Lung (tissue), 12 donors: Measurements from ENCODE around the gene PLA2G4E. TPM values are rescaled to one million over a fixed set of nuclear protein-coding genes. Genes with fewer than 3 reads are reported as not detected.
A peak's percentile ranks its signal among the peaks of the same experiment; 100 is the strongest.

Source experiments
- ATAC-seq: fragments of 200-7000 bp; cut with Tn5 transposase; one replicate; pipeline ENCODE4 v1.9.1; 2020; ENCODE audit warnings: moderate number of reproducible peaks; ENCODE audit not compliant: insufficient read depth, low FRiP score
- DNase-seq, 3 donors: peaks; one replicate each; pipeline ENCODE4 v3.0.0-alpha.2; 2013 to 2017
- H3K27ac ChIP-seq, 2 donors: one replicate each; pipeline ENCODE4 v1.5.1; 2013; ENCODE audit warnings: mild to moderate bottlenecking in 2 of 2, moderate library complexity in 2 of 2, control low read depth in 1 of 2, inconsistent platforms in 1 of 2, low read depth in 1 of 2, low read length in 1 of 2
- H3K27me3 ChIP-seq, 3 donors: one replicate each; pipeline ENCODE4 v1.5.1; 2013; ENCODE audit warnings: low read length in 2 of 3; ENCODE audit not compliant: control insufficient read depth in 3 of 3, insufficient read depth in 3 of 3
- H3K36me3 ChIP-seq, 4 donors: one replicate each; pipeline ENCODE4 v1.5.1; 2013; ENCODE audit warnings: low read length in 4 of 4, mild to moderate bottlenecking in 1 of 4, moderate library complexity in 1 of 4; ENCODE audit not compliant: control insufficient read depth in 4 of 4, insufficient read depth in 4 of 4
- H3K4me1 ChIP-seq, 5 donors: one replicate each; pipeline ENCODE4 v1.5.1; 2013; ENCODE audit warnings: low read length in 5 of 5, mild to moderate bottlenecking in 2 of 5, moderate library complexity in 1 of 5; ENCODE audit not compliant: control insufficient read depth in 5 of 5, insufficient read depth in 5 of 5
- H3K4me3 ChIP-seq: one replicate; pipeline ENCODE4 v1.5.1; 2013; ENCODE audit warnings: mild to moderate bottlenecking, control low read depth, moderate library complexity
- H3K9ac ChIP-seq, 2 donors: one replicate each; pipeline ENCODE4 v1.5.1; 2013; ENCODE audit warnings: low read length in 2 of 2, control low read depth in 1 of 2; ENCODE audit not compliant: insufficient read depth in 1 of 2
- H3K9me3 ChIP-seq, 4 donors: one replicate each; pipeline ENCODE4 v1.5.1; 2013; ENCODE audit warnings: low read length in 3 of 4, mild to moderate bottlenecking in 1 of 4, moderate library complexity in 1 of 4; ENCODE audit not compliant: control insufficient read depth in 4 of 4, insufficient read depth in 3 of 4
- whole genome bisulfite sequencing, 2 donors: extraction: QIAGEN DNeasy Blood & Tissue Kit; methylation state at CpG; one replicate each; pipeline ENCODE4 v1.1.7; 2013; 5-methylcytosine and 5-hydroxymethylcytosine counted together
- polyA plus RNA-seq, 2 donors: library from polyadenylated mRNA; stranded (reverse); fragments of 200-250 nt; gene quantifications; one replicate each; pipeline ENCODE4 v1.2.1, GENCODE V29; 2013
- total RNA-seq, 2 donors: library from RNA; depleted of rRNA in 1 of 2; stranded (reverse); fragments of >200 nt in 1 of 2; gene quantifications; one replicate each; pipeline ENCODE4 v1.2.1, GENCODE V29; 2014 to 2021
- TF ChIP-seq, protein P1 (sequence below): IDR thresholded peaks from 2 replicates; pipeline ENCODE4 v1.5.1; 2012; ENCODE audit warnings: mild to moderate bottlenecking; ENCODE audit errors: control extremely low read depth, extremely low read depth
- donor health status: control.
- donor health status: control.
- donor health status: Bipolar disorder and iron deficiency.
- donor health status: healthy.
- donor health status: DM: yes; HTN: yes; CAD: no.

The PLA2G4E gene
- total and polyA plus RNA-seq, 4 donors, result 0.38 to 1.7 (median 1.7) TPM; not detected in 1

GRCh38 chr15:42050484-42051255 lies 29.8 kb upstream of the PLA2G4E start:
- no peak for DNase-seq
- Histone ChIP-seq H3K4me3 (no peak overlapping the region), H3K36me3 (no peaks in the 10 kb centered on the region), H3K4me1 (peaks cover 0 to 8% (median 6%) of the 10 kb centered on the region in 5 donors), H3K27ac (no peak overlapping the region), H3K27me3 (no peaks in the 10 kb centered on the region), H3K9ac (no peak overlapping the region), H3K9me3 (no peaks in the 10 kb centered on the region)
- TF ChIP-seq, protein P1, sequence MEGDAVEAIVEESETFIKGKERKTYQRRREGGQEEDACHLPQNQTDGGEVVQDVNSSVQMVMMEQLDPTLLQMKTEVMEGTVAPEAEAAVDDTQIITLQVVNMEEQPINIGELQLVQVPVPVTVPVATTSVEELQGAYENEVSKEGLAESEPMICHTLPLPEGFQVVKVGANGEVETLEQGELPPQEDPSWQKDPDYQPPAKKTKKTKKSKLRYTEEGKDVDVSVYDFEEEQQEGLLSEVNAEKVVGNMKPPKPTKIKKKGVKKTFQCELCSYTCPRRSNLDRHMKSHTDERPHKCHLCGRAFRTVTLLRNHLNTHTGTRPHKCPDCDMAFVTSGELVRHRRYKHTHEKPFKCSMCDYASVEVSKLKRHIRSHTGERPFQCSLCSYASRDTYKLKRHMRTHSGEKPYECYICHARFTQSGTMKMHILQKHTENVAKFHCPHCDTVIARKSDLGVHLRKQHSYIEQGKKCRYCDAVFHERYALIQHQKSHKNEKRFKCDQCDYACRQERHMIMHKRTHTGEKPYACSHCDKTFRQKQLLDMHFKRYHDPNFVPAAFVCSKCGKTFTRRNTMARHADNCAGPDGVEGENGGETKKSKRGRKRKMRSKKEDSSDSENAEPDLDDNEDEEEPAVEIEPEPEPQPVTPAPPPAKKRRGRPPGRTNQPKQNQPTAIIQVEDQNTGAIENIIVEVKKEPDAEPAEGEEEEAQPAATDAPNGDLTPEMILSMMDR, result no peak
- ATAC-seq, result no peak
- WGBS, 2 donors, result 87 to 93% methylated on average over 10 of the region's 10 CpGs

DNA sequence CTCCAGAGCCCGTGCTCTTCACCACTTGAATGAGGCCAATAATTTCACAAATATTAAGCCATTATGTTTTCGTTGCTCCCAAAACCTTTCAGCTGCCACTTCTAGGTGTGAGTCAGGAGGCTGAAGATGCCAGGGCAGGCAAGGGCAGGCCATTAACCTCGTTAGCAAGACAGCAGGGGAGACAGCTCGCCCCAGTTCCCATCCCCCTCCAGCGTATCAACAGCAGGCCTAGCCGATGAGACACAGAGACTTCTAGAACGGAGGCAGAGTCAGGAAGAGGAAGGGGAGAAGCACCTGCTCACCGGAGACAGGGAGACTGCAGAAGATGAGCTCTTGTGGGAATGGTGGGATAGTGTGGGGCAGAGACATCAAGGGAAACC lies 28.0 kb upstream of the PLA2G4E start:
- H3K27ac ChIP-seq, result peak overlapping the region in 1 of 2 donors; percentile 62
- WGBS, 2 donors, result 84 to 86% methylated on average over 8 of the region's 8 CpGs
- ATAC-seq, result no peak
- H3K4me3 ChIP-seq, result no peak overlapping the region
- H3K4me1 ChIP-seq, result peaks cover 0 to 15% (median 6%) of the 10 kb centered on the region in 5 donors
- H3K36me3 ChIP-seq, result no peaks in the 10 kb centered on the region
- H3K9me3 ChIP-seq, result no peaks in the 10 kb centered on the region
- TF ChIP-seq, protein P1, result no peak
- no peak overlapping the region for H3K9ac ChIP-seq
- no peaks in the 10 kb centered on the region for H3K27me3 ChIP-seq
- no peak for DNase-seq

- ATAC-seq (no peak), DNase-seq (no peak)
- Histone ChIP-seq H3K9ac (no peak overlapping the region), H3K9me3 (no peaks in the 10 kb centered on the region), H3K4me3 (no peak overlapping the region), H3K27ac (peak overlapping the region in 1 of 2 donors; percentile 74), H3K27me3 (no peaks in the 10 kb centered on the region), H3K4me1 (peaks cover 0 to 15% (median 4%) of the 10 kb centered on the region in 5 donors), H3K36me3 (no peaks in the 10 kb centered on the region)
- TF ChIP-seq, protein P1, result no peak
- WGBS, 2 donors, result 89 to 92% methylated on average over 9 of the region's 9 CpGs
Measured at GRCh38 chr15:42048080-42048820, 27.4 kb upstream of the PLA2G4E start.
